Mucosa of descending colon (tissue), 3 donors: ENCODE data around the gene BICC1. TPM values are rescaled to one million over a fixed set of nuclear protein-coding genes. Genes with fewer than 3 reads are reported as not detected.
"Not testable (repeated sequence)": the region's sequence is repeated elsewhere in the genome, so short reads cannot be mapped to it uniquely, and the experiment has no call there.

Source experiments
- ATAC-seq: fragments of 200-7000 bp; cut with Tn5 transposase; one replicate; pipeline ENCODE4 v1.9.1; 2020; ENCODE audit warnings: mild to moderate bottlenecking, moderate library complexity
- DNase-seq, 3 donors: peaks; one replicate each; pipeline ENCODE4 v3.0.0-alpha.2; 2020
- H3K36me3 ChIP-seq: fragments of 200-600 bp; one replicate; pipeline ENCODE4 v1.8.0; 2021; ENCODE audit warnings: low read depth, mild to moderate bottlenecking
- H3K4me1 ChIP-seq: fragments of 200-600 bp; one replicate; pipeline ENCODE4 v1.8.0; 2021; ENCODE audit warnings: low read depth, mild to moderate bottlenecking
- H3K4me3 ChIP-seq: fragments of 200-600 bp; one replicate; pipeline ENCODE4 v1.8.0; 2021; ENCODE audit warnings: mild to moderate bottlenecking
- H3K9me3 ChIP-seq: fragments of 200-600 bp; one replicate; pipeline ENCODE4 v1.8.0; 2021; ENCODE audit warnings: mild to moderate bottlenecking
- intact Hi-C, 2 donors: fragments of 100-400 bp; cut with DNase I in 1 of 2; cut with micrococcal nuclease in 1 of 2; formaldehyde crosslinking; loops; one replicate each; pipeline versions ENCODE4 v1.11.0 to v1.11.1; 2022; cut with DNase I, micrococcal nuclease
- total RNA-seq, 3 donors: library from RNA; stranded (reverse); fragmentation: NEBNext Ultra II Directional in 2 of 3; extraction: Animal tissue kit (Norgen Biotek cat#: 25700) in 2 of 3; gene quantifications; one replicate each; pipeline versions ENCODE4 v1.2.1 to v1.2.4, GENCODE V29; 2021 to 2023
- TF ChIP-seq, protein P1 (sequence below): fragments of 200-600 bp; IDR thresholded peaks from one replicate; pipeline ENCODE4 v1.8.0; 2022; ENCODE audit warnings: antibody characterized with exemption, mild to moderate bottlenecking
- donor health status: DM: no; HTN: no; CAD: no; lungs with moderate emphysema.
- donor health status: DM: no; HTN: no; CAD: no.
- donor health status: DM: no; HTN: yes; CAD: no.

BICC1 gene
- total RNA-seq, 3 donors from 2014 or later: 1.1 to 5.9 (median 3.5) TPM

DNA sequence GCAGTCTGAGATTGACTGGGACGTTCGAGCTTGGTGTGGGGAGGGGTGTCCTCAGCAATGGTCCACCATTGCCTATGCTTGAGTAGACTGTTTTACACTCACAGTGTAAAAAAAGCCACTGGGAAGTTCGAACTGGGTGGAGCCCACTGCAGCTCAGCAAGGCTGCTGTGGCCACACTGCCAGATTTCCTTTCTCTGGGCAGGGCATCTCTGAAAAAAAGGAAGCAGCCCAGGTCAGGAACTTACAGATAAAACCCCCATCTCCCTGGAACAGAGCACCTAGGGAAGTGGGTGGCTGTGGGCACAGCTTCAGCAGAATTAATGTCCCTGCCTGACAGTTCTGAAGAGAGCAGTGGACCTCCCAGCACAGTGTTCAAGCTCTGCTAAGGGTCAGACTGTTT, 80.3 kb downstream of the BICC1 start:
- Histone ChIP-seq H3K9me3 (no peaks in the 10 kb centered on the region), H3K36me3 (no peaks in the 10 kb centered on the region), H3K4me1 (no peaks in the 10 kb centered on the region), H3K4me3 (no peak overlapping the region)
- DNase-seq (no peak), ATAC-seq (no peak)
- TF ChIP-seq, protein P1, sequence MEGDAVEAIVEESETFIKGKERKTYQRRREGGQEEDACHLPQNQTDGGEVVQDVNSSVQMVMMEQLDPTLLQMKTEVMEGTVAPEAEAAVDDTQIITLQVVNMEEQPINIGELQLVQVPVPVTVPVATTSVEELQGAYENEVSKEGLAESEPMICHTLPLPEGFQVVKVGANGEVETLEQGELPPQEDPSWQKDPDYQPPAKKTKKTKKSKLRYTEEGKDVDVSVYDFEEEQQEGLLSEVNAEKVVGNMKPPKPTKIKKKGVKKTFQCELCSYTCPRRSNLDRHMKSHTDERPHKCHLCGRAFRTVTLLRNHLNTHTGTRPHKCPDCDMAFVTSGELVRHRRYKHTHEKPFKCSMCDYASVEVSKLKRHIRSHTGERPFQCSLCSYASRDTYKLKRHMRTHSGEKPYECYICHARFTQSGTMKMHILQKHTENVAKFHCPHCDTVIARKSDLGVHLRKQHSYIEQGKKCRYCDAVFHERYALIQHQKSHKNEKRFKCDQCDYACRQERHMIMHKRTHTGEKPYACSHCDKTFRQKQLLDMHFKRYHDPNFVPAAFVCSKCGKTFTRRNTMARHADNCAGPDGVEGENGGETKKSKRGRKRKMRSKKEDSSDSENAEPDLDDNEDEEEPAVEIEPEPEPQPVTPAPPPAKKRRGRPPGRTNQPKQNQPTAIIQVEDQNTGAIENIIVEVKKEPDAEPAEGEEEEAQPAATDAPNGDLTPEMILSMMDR: no peak
- intact Hi-C loops: no loop called here

GRCh38 chr10:58597211-58597610, 84.5 kb downstream of the BICC1 start:
- H3K4me3 ChIP-seq, H3K36me3 ChIP-seq, intact Hi-C loops, DNase-seq, H3K9me3 ChIP-seq, ATAC-seq, H3K4me1 ChIP-seq: not testable (repeated sequence)

GRCh38 chr10:58599927-58600553, 87.4 kb downstream of the BICC1 start:
- ATAC-seq (no peak), DNase-seq (no peak)
- no peaks in the 10 kb centered on the region for H3K36me3 ChIP-seq
- no peak overlapping the region for H3K4me3 ChIP-seq
- H3K9me3 ChIP-seq: no peaks in the 10 kb centered on the region
- TF ChIP-seq, protein P1: no peak
- intact Hi-C loops: no loop called here
- H3K4me1 ChIP-seq: no peaks in the 10 kb centered on the region

DNA sequence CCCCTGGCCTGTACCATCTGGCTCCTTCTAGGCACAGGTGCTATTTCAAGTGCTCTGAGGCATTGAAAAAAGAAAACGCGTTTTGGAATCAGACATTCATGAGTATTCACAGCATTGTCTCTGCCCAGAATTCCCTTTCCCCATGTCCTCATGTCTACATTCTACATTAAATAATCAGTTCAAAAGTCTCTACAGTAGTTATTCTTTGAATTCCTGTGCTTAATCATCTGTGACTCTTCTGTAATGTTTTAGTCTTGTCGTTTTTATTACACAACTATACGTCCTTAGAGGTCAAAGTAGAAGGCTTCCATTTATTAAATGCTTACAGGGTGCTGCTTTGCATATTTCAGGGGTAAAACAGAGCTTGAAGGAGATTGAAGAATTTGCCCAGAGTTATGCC, 95.7 kb downstream of the BICC1 start:
- TF ChIP-seq, protein P1: no peak
- Histone ChIP-seq H3K9me3 (no peaks in the 10 kb centered on the region), H3K4me3 (no peak overlapping the region), H3K4me1 (no peaks in the 10 kb centered on the region), H3K36me3 (no peaks in the 10 kb centered on the region)
- DNase-seq: no peak
- intact Hi-C loops: no loop called here
- no peak for ATAC-seq

- DNase-seq: no peak
- intact Hi-C loops: no loop called here
- Histone ChIP-seq H3K4me1 (no peaks in the 10 kb centered on the region), H3K4me3 (no peak overlapping the region), H3K36me3 (no peaks in the 10 kb centered on the region), H3K9me3 (no peaks in the 10 kb centered on the region)
- no peak for ATAC-seq
- TF ChIP-seq, protein P1: no peak
Measured at GRCh38 chr10:58608826-58609531, 96.3 kb downstream of the BICC1 start.

DNA sequence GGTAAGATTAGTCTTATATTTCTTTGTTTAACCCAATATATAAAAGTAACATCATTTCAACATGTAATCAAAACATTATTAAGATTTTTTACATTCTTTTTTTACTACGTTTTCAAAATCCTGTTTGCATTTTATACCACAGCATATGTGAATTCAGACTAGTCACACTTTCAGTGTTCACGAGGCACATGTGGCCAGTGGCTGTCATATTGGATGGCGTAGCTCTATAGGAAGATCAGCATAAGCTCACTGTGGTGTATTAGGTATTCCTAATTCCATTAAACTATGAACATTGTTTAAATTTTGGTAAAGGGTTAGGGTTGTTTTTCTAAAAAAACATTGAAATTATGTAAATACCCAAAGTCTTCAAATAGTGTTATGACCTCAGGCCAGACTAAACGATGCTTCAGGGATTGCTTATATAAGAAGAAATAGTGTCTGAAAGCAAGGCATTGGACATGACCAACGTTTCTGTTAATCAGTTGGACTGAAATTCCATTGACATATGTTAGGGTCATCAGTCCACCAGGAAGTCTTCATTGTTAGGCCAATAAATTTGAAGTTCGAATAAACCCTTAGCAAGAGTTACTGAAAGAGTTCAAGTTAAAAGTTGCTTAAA, 97.0 kb downstream of the BICC1 start:
- no peaks in the 10 kb centered on the region for H3K36me3 ChIP-seq
- DNase-seq (no peak), ATAC-seq (no peak)
- intact Hi-C loops: no loop called here
- no peaks in the 10 kb centered on the region for H3K9me3 ChIP-seq
- TF ChIP-seq, protein P1: no peak
- no peak overlapping the region for H3K4me3 ChIP-seq
- H3K4me1 ChIP-seq: no peaks in the 10 kb centered on the region
